ENCODE results near the gene SAPCD1.

GRCh38 chr6:31797588-31797987, 35.1 kb downstream of the SAPCD1 start:
- TF ChIP-seq, protein P1, sequence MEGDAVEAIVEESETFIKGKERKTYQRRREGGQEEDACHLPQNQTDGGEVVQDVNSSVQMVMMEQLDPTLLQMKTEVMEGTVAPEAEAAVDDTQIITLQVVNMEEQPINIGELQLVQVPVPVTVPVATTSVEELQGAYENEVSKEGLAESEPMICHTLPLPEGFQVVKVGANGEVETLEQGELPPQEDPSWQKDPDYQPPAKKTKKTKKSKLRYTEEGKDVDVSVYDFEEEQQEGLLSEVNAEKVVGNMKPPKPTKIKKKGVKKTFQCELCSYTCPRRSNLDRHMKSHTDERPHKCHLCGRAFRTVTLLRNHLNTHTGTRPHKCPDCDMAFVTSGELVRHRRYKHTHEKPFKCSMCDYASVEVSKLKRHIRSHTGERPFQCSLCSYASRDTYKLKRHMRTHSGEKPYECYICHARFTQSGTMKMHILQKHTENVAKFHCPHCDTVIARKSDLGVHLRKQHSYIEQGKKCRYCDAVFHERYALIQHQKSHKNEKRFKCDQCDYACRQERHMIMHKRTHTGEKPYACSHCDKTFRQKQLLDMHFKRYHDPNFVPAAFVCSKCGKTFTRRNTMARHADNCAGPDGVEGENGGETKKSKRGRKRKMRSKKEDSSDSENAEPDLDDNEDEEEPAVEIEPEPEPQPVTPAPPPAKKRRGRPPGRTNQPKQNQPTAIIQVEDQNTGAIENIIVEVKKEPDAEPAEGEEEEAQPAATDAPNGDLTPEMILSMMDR (IDR thresholded peaks at IDR 0.05; ENCODE audit: insufficient read depth, low read length): no peak
- TF ChIP-seq, protein P2, sequence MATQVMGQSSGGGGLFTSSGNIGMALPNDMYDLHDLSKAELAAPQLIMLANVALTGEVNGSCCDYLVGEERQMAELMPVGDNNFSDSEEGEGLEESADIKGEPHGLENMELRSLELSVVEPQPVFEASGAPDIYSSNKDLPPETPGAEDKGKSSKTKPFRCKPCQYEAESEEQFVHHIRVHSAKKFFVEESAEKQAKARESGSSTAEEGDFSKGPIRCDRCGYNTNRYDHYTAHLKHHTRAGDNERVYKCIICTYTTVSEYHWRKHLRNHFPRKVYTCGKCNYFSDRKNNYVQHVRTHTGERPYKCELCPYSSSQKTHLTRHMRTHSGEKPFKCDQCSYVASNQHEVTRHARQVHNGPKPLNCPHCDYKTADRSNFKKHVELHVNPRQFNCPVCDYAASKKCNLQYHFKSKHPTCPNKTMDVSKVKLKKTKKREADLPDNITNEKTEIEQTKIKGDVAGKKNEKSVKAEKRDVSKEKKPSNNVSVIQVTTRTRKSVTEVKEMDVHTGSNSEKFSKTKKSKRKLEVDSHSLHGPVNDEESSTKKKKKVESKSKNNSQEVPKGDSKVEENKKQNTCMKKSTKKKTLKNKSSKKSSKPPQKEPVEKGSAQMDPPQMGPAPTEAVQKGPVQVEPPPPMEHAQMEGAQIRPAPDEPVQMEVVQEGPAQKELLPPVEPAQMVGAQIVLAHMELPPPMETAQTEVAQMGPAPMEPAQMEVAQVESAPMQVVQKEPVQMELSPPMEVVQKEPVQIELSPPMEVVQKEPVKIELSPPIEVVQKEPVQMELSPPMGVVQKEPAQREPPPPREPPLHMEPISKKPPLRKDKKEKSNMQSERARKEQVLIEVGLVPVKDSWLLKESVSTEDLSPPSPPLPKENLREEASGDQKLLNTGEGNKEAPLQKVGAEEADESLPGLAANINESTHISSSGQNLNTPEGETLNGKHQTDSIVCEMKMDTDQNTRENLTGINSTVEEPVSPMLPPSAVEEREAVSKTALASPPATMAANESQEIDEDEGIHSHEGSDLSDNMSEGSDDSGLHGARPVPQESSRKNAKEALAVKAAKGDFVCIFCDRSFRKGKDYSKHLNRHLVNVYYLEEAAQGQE (IDR thresholded peaks at IDR 0.05; ENCODE audit: insufficient replicate concordance, low read depth): no peak
